NB4 (cell line): ENCODE measurements around the gene PSMD11.
A peak's percentile ranks its signal among the peaks of the same experiment; 100 is the strongest.

Experiments
- DNase-seq: peaks from one replicate; pipeline ENCODE4 v3.0.0; 2010; ENCODE audit warnings: low read depth
- H3K4me3 ChIP-seq: one replicate; pipeline ENCODE4 v1.5.1; 2011; ENCODE audit warnings: mild to moderate bottlenecking, low read depth, low read length, moderate library complexity
- MYC ChIP-seq: IDR thresholded peaks from 2 replicates; pipeline ENCODE4 v1.6.1; 2011; ENCODE audit warnings: low read depth, low read length
- POLR2A ChIP-seq: IDR thresholded peaks from 2 replicates; pipeline ENCODE4 v1.6.1; 2011; ENCODE audit warnings: mild to moderate bottlenecking; ENCODE audit not compliant: insufficient read length; ENCODE audit errors: extremely low read depth
- TF ChIP-seq, protein P1 (sequence below): IDR thresholded peaks from one replicate; pipeline ENCODE4 v1.5.1; 2012; ENCODE audit warnings: low read depth, low read length
- TF ChIP-seq, protein P2 (sequence below): IDR thresholded peaks from 2 replicates; pipeline ENCODE4 v1.6.1; 2011; ENCODE audit warnings: low read depth, low read length

The PSMD11 gene

DNA sequence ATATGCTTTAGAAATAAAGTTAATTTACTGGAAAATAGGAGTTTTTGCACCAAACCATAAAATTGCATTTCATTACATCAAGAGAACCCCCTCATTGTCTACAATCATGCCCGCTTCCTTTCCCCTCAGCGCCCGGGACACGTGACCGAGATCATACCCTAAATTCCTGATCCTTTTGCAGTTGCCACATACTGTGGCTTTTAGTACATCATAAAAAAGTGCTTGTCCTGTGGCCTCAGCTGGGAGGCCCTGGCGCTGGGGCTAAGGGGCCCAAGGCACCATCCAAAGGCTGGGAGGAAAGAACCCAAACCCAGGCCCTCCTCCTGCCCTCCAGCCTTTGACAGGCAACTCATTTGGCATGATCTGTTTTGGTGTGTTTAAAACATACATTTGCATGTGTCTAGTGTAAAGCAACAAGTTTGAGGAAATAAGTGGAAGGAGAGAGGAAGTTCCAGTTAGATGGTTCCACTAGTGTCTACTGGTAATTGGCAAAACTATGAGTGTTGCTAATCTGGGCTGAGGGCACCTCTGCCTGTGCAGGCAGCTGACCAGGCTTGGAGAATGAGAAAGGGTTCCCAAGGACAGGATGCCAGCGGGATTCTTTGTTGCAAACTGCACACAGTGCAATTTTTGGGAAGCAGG is 48.5 kb downstream of the PSMD11 start:
- TF ChIP-seq, protein P1, sequence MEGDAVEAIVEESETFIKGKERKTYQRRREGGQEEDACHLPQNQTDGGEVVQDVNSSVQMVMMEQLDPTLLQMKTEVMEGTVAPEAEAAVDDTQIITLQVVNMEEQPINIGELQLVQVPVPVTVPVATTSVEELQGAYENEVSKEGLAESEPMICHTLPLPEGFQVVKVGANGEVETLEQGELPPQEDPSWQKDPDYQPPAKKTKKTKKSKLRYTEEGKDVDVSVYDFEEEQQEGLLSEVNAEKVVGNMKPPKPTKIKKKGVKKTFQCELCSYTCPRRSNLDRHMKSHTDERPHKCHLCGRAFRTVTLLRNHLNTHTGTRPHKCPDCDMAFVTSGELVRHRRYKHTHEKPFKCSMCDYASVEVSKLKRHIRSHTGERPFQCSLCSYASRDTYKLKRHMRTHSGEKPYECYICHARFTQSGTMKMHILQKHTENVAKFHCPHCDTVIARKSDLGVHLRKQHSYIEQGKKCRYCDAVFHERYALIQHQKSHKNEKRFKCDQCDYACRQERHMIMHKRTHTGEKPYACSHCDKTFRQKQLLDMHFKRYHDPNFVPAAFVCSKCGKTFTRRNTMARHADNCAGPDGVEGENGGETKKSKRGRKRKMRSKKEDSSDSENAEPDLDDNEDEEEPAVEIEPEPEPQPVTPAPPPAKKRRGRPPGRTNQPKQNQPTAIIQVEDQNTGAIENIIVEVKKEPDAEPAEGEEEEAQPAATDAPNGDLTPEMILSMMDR: no peak
- TF ChIP-seq MYC: peak; percentile 39; the same call in 1 of the 2 replicates
- TF ChIP-seq, protein P2, sequence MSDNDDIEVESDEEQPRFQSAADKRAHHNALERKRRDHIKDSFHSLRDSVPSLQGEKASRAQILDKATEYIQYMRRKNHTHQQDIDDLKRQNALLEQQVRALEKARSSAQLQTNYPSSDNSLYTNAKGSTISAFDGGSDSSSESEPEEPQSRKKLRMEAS: peak; percentile 52
- peak; percentile 68 for DNase-seq
- no peak overlapping the region for H3K4me3 ChIP-seq

DNA sequence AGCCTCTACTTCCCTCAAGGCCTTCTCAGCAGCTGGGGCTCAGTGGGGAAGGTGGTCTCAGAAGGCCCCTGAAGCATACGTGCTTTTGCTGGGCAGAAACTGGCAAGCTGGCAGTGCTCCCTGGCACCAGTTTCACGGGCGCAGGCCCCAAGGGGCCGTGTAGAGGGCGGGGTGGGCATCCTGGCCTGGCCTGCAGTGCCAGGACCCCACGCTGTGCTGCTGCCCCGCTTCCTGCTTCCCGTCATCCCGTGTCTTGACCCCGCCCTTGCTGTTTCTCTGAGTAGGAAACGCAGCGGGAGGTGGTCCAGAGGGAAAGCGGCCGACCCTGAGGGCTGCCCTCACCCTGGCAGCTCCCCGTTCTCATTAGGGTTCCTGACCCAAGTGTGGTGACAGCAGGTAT is 49.3 kb downstream of the PSMD11 start:
- DNase-seq: no peak
- TF ChIP-seq, protein P2: no peak
- no peak for TF ChIP-seq MYC
- no peak for TF ChIP-seq POLR2A
- TF ChIP-seq, protein P1: no peak
- H3K4me3 ChIP-seq: no peak overlapping the region

DNA sequence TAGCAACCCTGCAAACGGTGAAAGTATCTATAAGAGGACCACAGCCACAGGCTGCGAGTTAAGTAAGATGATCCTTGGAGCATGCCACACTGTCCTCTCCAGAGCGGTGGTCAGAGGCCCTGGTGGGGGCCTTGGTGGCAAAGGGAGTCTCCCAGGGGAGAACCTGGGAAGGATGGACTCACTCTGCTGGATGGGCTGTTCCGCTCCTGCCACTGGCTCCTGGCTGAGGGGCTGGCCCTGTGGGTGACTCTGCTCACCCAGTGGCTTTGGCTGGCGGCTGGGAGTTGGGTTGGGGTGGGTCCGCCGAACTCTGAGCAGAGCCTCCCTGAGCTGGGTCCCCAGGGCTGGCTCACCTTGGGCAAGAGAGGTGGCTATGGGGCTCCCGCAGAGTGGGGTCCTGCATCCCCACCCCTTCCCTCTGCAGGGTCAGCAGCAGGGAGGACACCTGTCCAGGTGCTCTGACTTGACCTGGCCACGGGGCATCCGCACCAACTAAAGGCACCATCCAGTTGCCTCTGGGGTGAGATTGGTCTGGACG is 49.7 kb downstream of the PSMD11 start:
- H3K4me3 ChIP-seq: no peak overlapping the region
- no peak for DNase-seq
- TF ChIP-seq MYC (no peak), POLR2A (no peak)
- TF ChIP-seq, protein P2: no peak
- TF ChIP-seq, protein P1: no peak

DNA sequence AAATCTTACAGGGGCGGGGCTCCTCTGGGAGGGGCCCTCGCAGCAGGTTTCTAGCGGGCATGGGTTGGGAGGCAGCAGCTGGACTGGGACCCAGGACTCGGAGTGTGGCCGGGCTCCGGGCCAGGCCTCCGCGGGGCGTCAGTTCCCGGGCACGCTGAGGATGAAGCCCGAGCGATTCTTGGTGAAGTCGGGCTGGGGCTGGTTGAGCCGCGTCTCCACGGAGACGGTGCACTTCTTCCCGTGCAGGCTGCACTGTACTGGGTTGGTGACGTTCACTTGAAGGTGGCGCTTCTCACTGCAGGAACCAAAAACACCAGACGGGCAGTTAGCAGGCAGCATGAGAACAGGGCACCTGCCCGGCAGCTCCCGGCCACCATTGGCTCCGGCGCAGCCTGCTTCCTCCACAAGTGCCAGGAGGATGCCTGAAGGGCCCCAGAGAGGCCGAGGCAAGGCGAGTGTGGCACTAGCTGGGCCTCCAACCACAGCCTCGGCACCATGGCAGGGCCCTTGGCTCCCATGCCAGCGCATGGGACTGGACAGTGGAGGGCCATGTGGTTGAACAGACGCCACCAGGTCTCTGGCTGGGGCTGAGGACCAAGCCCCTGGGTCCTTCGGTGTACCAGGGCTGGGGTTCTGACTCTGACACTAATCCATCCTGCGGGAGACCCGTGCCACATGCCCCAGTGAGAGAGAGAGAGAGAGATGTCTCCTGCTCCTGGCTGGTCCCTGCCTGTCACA is 50.5 kb downstream of the PSMD11 start:
- no peak overlapping the region for H3K4me3 ChIP-seq
- DNase-seq: no peak
- TF ChIP-seq, protein P2: no peak
- TF ChIP-seq, protein P1: no peak
- TF ChIP-seq MYC (no peak), POLR2A (no peak)

DNA sequence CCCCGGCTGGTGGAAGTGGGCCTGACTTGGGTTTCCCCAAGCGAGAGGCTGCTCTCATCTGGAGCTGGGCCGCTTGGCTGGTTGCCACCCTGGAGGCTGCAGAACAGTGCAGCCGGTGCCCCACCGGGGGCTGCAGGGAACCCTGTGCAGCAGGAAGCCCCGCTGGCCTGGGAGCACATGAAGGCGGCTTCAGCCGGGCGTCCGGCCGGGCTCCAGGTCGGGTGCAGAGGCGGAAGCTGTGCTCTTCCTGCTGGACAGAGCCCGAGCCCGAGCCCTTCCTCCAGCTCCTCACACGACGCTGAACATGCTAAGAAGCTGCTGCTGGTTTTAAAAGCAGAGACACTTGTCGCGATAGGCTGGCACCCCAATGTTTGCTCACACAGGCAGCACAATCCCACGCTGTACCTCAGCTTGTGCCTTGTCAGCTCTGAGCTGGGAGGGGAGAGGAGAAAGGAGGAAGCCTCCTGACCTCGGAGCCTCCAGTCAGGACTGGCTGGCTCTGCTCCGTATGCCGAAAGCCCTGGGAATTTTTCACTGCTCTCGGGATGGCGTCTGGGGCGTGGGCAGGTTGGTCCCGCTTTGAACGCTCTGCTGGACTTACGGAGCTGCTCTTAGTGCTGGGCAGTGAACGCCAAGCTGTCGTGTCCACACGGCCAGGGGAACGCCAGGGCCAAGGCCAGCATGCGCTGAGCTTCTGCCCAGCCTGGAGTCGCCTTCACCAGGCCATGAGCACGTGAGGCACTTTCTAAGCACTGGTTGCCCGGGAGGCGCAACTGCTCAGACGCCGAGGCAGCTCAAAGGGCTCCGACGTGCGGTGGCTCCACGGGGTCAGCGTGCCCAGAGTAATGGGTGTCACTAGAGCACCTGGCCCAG is 51.3 kb downstream of the PSMD11 start:
- DNase-seq: no peak
- TF ChIP-seq MYC (no peak), POLR2A (no peak)
- TF ChIP-seq, protein P1: no peak
- TF ChIP-seq, protein P2: no peak
- no peak overlapping the region for H3K4me3 ChIP-seq
